Measurements from ENCODE around the gene RABL2B.

The RABL2B gene

GRCh38 chr22:50722048-50722701, 61.3 kb downstream of the RABL2B start:
- DNase-seq = no peak

GRCh38 chr22:50721257-50721844, 62.1 kb downstream of the RABL2B start:
- DNase-seq = no peak

DNA sequence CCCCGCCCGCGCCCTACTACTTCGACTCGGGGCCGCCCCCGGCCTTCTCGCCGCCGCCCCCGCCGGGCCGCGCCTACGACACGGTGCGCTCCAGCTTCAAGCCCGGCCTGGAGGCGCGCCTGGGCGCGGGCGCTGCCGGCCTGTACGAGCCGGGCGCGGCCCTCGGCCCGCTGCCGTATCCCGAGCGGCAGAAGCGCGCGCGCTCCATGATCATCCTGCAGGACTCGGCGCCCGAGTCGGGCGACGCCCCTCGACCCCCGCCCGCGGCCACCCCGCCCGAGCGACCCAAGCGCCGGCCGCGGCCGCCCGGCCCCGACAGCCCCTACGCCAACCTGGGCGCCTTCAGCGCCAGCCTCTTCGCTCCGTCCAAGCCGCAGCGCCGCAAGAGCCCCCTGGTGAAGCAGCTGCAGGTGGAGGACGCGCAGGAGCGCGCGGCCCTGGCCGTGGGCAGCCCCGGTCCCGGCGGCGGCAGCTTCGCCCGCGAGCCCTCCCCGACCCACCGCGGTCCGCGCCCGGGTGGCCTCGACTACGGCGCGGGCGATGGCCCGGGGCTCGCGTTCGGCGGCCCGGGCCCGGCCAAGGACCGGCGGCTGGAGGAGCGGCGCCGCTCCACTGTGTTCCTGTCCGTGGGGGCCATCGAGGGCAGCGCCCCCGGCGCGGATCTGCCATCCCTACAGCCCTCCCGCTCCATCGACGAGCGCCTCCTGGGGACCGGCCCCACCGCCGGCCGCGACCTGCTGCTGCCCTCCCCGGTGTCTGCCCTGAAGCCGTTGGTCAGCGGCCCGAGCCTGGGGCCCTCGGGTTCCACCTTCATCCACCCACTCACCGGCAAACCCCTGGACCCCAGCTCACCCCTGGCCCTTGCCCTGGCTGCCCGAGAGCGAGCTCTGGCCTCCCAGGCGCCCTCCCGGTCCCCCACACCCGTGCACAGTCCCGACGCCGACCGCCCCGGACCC, 62.9 kb downstream of the RABL2B start:
- no peak for DNase-seq

DNA sequence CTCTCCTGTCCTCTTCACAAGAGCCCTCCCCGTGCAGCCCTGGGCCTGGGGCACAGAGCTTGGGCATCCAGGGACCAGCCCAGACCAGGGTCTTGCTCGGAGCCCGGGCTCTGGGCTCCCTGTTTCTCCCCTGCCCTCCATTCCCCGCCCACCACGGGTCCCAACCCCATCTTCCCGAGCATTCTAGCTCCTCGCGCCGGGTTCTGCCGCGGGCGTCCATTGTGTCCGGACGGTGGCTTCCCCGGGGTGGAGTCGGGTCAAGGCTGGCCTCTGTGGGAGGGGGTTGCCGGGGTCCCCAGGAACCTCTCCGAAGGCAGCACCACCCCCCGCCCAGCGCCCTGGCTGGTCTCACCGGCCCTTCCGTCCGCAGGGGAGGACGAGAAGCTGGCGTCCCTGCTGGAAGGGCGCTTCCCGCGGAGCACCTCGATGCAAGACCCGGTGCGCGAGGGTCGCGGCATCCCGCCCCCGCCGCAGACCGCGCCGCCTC, 63.6 kb downstream of the RABL2B start:
- no peak for DNase-seq

- DNase-seq = no peak
Observed at GRCh38 chr22:50718352-50718709, 65.1 kb downstream of the RABL2B start.

DNA sequence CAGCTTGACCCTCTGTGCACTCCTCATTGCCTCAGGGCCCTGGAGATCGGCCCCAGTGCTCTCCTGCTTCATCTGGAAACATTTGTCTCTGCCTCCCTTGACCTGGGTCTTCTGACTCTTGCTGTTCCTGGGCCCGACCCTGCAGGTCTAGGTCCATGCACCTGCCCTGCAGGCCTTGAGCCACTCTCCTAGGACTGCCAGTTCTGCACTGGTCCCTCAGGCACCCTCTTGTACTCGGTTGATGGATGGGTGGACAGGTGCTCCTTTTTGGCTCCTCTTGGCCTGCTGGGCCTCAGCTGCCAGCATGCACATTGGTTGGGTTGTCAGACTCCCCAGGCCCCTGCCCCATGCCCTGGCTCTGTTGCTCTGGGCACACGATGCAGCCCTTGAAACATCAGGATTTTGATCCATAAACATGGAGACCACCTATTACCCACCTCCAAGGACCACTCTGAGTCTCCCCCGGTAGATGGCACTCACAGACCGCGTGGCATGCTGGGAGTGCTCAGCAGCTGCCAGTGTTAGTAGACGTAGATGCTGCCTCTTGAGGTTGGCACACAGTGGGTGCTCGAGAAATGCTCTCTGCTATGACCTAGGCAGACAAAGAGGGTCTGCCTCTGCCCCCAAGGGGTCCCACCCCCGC, 65.6 kb downstream of the RABL2B start:
- DNase-seq = no peak
